ENCODE data around the gene TTC21B.
"Not testable (repeated sequence)": the region's sequence is repeated elsewhere in the genome, so short reads cannot be mapped to it uniquely, and the experiment has no call there.

TTC21B gene

GRCh38 chr2:165953655-165954606 lies at the start of gene TTC21B:
Gene TTC21B (minus strand): TSS chr2:165953776. CDS start chr2:165953705, 71 bp downstream.
- DNase-seq (ENCODE audit: low spot score), result peak; percentile 92

- no peak for DNase-seq (ENCODE audit: low spot score)
These were observed 46.8 kb upstream of the TTC21B start for GRCh38 chr2:166000401-166000800.

GRCh38 chr2:165990846-165991245 lies 37.3 kb upstream of the TTC21B start:
- DNase-seq (ENCODE audit: low spot score), result no peak

DNA sequence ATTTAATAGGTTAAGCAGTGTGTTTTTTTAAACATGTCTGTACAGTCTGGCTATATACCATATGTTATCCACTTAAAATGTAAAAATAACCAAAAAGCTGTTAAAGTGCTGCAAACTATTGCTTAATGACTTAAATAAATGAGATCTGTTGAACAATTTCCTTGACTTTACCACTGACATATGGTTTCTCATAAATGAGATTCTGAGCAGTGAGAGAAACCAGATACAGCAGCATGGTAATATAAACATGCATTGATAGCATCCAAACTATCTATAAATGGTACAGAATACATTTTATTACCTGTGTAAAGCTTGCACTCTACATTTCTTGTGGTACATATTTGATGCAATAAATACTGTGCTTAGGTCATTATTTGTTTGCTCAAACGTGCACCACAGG lies 36.3 kb upstream of the TTC21B start:
- no peak for DNase-seq (ENCODE audit: low spot score)

DNA sequence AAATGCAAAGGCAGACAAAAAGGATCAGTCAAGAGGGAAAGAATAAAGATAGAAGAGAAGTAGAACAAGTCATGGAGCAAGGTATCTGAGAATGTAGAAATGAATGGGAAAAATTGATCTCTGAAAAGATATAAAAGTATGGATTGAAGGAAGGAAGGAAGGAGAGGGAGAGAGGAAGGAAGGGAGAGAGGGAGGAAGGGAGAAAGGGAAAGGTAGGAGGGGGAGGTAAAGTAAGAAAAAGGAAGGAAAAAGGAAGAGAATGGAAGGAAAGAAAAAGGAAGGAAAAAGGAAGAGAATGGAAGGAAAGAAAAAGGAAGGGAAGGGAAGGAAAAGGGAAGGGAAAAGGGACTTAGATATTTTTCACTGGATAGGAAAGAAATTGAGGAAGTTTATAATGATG lies 31.5 kb upstream of the TTC21B start:
- no peak for DNase-seq (ENCODE audit: low spot score)

- DNase-seq (ENCODE audit: low spot score), result not testable (repeated sequence)
These were observed 18.6 kb upstream of the TTC21B start for GRCh38 chr2:165972161-165972560.

GRCh38 chr2:165970663-165971062 lies 17.1 kb upstream of the TTC21B start:
- DNase-seq (ENCODE audit: low spot score), result no peak

DNA sequence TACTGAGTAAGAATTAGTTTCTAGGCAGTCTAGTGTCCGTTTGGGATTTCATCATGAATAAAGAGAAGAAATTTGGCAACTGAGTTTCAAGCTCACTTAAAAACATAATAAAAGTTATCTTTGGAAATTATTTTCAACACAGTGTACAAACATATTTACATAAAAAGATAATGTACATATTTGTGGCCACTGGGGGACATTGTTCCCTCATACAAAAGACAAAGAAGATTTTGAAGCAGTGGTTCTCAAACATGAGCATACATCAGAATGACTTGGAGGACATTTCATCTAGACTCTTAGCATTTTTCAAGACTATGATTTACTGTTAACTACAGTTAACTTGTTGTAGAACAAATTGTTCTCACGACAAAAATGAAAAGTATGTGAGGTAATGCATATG lies 15.7 kb upstream of the TTC21B start:
- DNase-seq (ENCODE audit: low spot score), result no peak

GRCh38 chr2:165967746-165968145 lies 14.2 kb upstream of the TTC21B start:
- no peak for DNase-seq (ENCODE audit: low spot score)

DNA sequence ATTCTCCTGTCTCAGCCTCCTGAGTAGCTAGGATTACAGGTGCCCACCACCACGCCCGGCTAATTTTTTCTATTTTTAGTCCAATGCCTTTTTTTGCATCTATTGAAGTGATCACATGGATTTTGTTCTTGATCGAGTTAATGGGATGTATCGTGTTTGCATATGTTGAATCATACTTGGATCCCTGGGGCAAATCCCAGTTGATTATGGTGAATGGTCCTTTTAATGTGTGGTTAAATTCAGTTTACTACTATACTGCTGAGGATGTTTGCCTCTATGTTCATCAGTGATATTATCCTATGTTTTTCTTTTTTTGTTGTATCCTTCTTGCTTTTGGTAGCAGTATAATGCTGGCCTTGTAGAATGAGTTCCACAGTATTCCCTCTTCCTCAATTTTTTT lies 8.2 kb upstream of the TTC21B start:
- no peak for DNase-seq (ENCODE audit: low spot score)

DNA sequence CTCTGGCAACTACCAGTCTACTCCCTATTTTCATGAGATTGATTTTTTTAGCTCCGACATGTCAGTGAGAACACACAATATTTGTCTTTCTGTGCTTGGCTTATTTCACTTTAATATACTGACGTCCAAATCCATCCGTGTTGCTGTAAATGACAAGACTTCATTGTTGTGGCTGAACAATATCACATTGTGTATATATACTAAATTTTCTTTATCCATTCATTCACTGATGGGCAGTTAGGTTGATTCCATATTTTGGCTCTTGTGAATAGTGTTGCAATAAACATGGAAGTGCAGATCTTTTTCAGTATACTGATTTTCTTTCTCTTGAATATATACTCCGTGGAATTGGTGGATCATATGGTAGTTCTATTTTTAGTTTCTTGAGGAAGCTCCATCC lies 5.8 kb upstream of the TTC21B start:
- DNase-seq (ENCODE audit: low spot score), result no peak

- DNase-seq (ENCODE audit: low spot score), result no peak
These were observed 4.9 kb upstream of the TTC21B start for GRCh38 chr2:165958313-165958960.

- no peak for DNase-seq (ENCODE audit: low spot score)
These were observed 3.6 kb upstream of the TTC21B start for GRCh38 chr2:165957030-165957675.

DNA sequence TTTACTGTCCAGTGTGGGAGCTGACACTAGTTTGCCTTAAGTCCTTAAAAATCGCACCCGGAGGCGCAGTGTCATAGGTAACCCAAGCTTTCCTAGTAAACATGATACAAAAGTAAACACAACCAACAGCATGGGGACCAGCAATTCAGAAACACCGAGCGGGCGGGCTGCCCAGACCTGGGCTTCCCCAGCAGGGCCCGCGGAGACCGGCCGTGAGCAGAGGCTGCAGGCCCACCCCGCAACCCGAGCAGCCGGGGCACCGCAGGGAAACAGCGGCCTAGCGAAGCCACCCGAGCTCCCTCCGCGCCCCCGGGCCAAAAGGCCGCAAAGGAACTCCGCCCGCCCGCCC lies 296 bp downstream of the TTC21B start:
- no peak for DNase-seq (ENCODE audit: low spot score)

DNA sequence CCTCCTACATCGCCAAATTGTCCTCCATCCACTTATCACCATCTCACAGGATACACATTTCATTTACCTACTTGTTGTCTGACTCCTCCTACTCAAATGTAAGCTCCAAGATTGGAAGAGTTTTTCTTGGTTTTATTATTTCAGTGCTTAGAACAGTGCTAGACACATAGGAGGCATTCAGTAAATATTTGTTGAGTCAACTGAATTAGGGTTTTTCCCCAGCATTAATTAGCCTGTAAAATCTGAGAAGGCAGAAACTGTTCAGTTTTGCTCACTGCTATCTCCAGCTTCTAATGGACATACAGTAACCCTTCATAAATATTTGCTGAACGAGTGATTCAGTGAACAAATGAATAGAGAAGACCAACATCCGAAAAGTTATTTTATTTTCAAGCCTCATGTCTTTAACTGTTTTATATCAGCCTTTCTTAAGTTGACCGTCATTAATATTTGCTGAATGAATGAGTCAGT lies 800 bp downstream of the TTC21B start:
- DNase-seq (ENCODE audit: low spot score), result peak; percentile 37

- DNase-seq (ENCODE audit: low spot score), result no peak
These were observed 1.5 kb downstream of the TTC21B start for GRCh38 chr2:165952085-165952484.

GRCh38 chr2:165950438-165950837 lies 3.1 kb downstream of the TTC21B start:
- no peak for DNase-seq (ENCODE audit: low spot score)

- no peak for DNase-seq (ENCODE audit: low spot score)
These were observed 11.7 kb downstream of the TTC21B start for GRCh38 chr2:165941827-165942226.

DNA sequence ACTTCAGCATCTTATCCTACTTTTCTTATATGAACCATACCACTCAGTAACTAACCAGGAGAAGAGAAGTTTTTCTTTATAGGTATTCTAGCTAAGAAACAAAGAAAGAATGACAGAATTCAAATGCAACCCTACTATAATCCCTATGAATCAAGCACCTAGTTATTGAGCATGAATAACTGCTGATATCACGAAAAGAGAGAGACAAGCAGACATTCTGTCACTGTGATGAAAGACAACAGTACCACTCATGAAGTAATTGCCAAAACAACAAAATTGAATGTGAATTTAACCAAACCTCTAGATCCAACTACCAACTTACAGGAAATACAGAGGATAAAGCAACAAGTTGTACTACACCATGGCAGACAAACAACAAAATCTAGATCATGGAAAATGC lies 15.3 kb downstream of the TTC21B start:
- DNase-seq (ENCODE audit: low spot score), result no peak

DNA sequence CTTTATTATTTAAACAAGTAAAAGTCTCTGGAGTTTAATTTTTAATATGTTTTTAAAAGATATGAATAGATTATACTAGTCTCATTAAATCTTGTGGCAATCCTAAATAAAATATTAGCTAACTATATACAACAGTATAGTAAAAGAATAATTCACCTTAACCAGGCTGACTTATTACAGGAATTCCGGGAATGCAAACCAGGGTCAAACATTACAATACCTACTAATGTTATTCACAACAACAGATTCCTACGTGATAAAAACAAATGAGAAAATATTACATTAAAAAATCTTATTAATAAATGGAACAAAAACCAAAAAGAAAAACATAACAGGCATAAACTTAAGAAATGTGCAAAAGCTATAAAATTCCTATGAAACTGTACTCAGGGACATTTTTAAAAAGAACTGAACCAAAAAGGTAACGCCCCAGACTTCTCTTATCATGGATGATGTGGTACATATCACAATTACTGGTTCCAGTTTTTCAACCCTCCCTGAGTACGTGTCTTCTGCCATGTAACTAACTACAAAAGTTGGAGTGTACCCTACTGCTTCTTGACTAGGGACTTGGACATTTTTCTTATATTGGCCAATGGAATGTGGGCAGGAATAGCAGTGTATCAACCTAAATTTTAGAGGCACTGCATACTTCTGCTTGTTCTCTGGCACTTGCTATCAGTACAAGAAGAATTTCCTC lies 20.2 kb downstream of the TTC21B start:
- no peak for DNase-seq (ENCODE audit: low spot score)

GRCh38 chr2:165927774-165928173 lies 25.8 kb downstream of the TTC21B start:
- DNase-seq (ENCODE audit: low spot score), result no peak

- no peak for DNase-seq (ENCODE audit: low spot score)
These were observed 26.2 kb downstream of the TTC21B start for GRCh38 chr2:165927353-165927752.
